Neuronal stem cell (in vitro differentiated cells): ENCODE measurements around the gene KATNAL1.

ENCODE experiments used
- DNase-seq: peaks from one replicate; pipeline ENCODE4 v3.0.0-alpha.2; 2013; ENCODE audit warnings: low spot score
- H2AFZ ChIP-seq: one replicate; pipeline ENCODE4 v1.6.1; 2013; ENCODE audit warnings: mild to moderate bottlenecking, low read length, inconsistent platforms
- H2AK5ac ChIP-seq: 2 replicates; pipeline ENCODE4 v1.6.1; 2013; ENCODE audit warnings: low read depth, mild to moderate bottlenecking, inconsistent platforms, low read length, moderate library complexity, mixed read lengths
- H2BK120ac ChIP-seq: 2 replicates; pipeline ENCODE4 v1.6.1; 2013; ENCODE audit warnings: low read depth, mild to moderate bottlenecking, inconsistent platforms, low read length, moderate library complexity, mixed read lengths
- H2BK12ac ChIP-seq: one replicate; pipeline ENCODE4 v1.6.1; 2013; ENCODE audit warnings: low read length, inconsistent platforms
- H2BK15ac ChIP-seq: 2 replicates; pipeline ENCODE4 v1.6.1; 2013; ENCODE audit warnings: mild to moderate bottlenecking, low read length, inconsistent platforms, mixed read lengths
- H2BK5ac ChIP-seq: one replicate; pipeline ENCODE4 v1.6.1; 2013; ENCODE audit warnings: inconsistent platforms, mild to moderate bottlenecking, low read length, moderate library complexity
- H3K14ac ChIP-seq: one replicate; pipeline ENCODE4 v1.6.1; 2013; ENCODE audit warnings: low read length, inconsistent platforms
- H3K18ac ChIP-seq: 2 replicates; pipeline ENCODE4 v1.6.1; 2013; ENCODE audit warnings: low read length, inconsistent platforms
- H3K23ac ChIP-seq: 2 replicates; pipeline ENCODE4 v1.6.1; 2013; ENCODE audit warnings: low read depth, mild to moderate bottlenecking, mixed read lengths, low read length, inconsistent platforms; ENCODE audit not compliant: poor library complexity
- H3K27ac ChIP-seq: replicated peaks from 3 replicates; pipeline ENCODE4 v1.5.1; 2013; ENCODE audit warnings: low read length, inconsistent platforms
- H3K27me3 ChIP-seq, 3 experiments: 2 replicates each; pipeline ENCODE4 v1.6.1; 2013; ENCODE audit warnings: low read length in 3 of 3, mild to moderate bottlenecking in 2 of 3, inconsistent platforms in 1 of 3, low read depth in 1 of 3, mixed read lengths in 1 of 3, moderate library complexity in 1 of 3; ENCODE audit not compliant: control insufficient read depth in 3 of 3, insufficient read depth in 3 of 3
- H3K36me3 ChIP-seq, 2 donors: replicated peaks in 1 of 2; 2 replicates each; pipeline ENCODE4 v1.6.1; 2013; ENCODE audit warnings: low read length in 2 of 2; ENCODE audit not compliant: control insufficient read depth in 2 of 2, insufficient read depth in 2 of 2
- H3K4ac ChIP-seq: 2 replicates; pipeline ENCODE4 v1.6.1; 2013; ENCODE audit warnings: inconsistent platforms, mild to moderate bottlenecking, low read length, moderate library complexity
- H3K4me1 ChIP-seq, 2 donors: 1 replicate in 1 of 2; 2 replicates in 1 of 2; pipeline ENCODE4 v1.6.1; 2013; ENCODE audit warnings: low read length in 2 of 2, low read depth in 1 of 2; ENCODE audit not compliant: control insufficient read depth in 2 of 2, insufficient read depth in 1 of 2
- H3K4me2 ChIP-seq: one replicate; pipeline ENCODE4 v1.6.1; 2013; ENCODE audit warnings: mild to moderate bottlenecking, low read length, inconsistent platforms; ENCODE audit not compliant: insufficient read depth, poor library complexity, severe bottlenecking
- H3K4me3 ChIP-seq, 2 donors: 2 replicates each; pipeline ENCODE4 v1.5.1; 2013; ENCODE audit warnings: low read length in 2 of 2, mild to moderate bottlenecking in 2 of 2, inconsistent platforms in 1 of 2, moderate library complexity in 1 of 2
- H3K79me1 ChIP-seq: one replicate; pipeline ENCODE4 v1.6.1; 2013; ENCODE audit warnings: low read depth, mild to moderate bottlenecking, inconsistent platforms, low read length, moderate library complexity
- H3K9ac ChIP-seq: one replicate; pipeline ENCODE4 v1.6.1; 2013; ENCODE audit warnings: mild to moderate bottlenecking, low read depth, low read length, inconsistent platforms; ENCODE audit not compliant: poor library complexity
- H3K9me3 ChIP-seq, 2 donors: replicated peaks in 1 of 2; 2 replicates each; pipeline versions ENCODE3 to v1.6.1; 2013; ENCODE audit warnings: low read length in 2 of 2, mild to moderate bottlenecking in 2 of 2, inconsistent platforms in 1 of 2, low read depth in 1 of 2, mixed read lengths in 1 of 2, moderate library complexity in 1 of 2; ENCODE audit not compliant: control insufficient read depth in 2 of 2, insufficient read depth in 1 of 2
- H4K8ac ChIP-seq: one replicate; pipeline ENCODE4 v1.6.1; 2013; ENCODE audit warnings: low read depth, mild to moderate bottlenecking, inconsistent platforms, low read length, moderate library complexity
- H4K91ac ChIP-seq: one replicate; pipeline ENCODE4 v1.6.1; 2013; ENCODE audit warnings: low read length, low read depth, mild to moderate bottlenecking, inconsistent platforms; ENCODE audit not compliant: poor library complexity
- WGBS, 2 donors: extraction: QIAGEN DNeasy Blood & Tissue Kit; methylation state at CpG; one replicate each; pipeline ENCODE4 v1.1.7; 2013; ENCODE audit warnings: missing lambda C conversion rate in 2 of 2, mixed read lengths in 1 of 2; ENCODE audit not compliant: insufficient read length in 2 of 2, insufficient replicate concordance in 1 of 2; ENCODE audit errors: extremely low coverage in 2 of 2; 5-methylcytosine and 5-hydroxymethylcytosine counted together

KATNAL1 gene

GRCh38 chr13:30322428-30322827 lies 15.1 kb upstream of the KATNAL1 start:
- Histone ChIP-seq H2BK12ac (no peak overlapping the region), H2BK5ac (no peak overlapping the region), H3K27me3 (no peaks in the 10 kb centered on the region), H3K36me3 (no peaks in the 10 kb centered on the region), H2AK5ac (no peak overlapping the region), H3K9ac (no peak overlapping the region), H3K14ac (no peak overlapping the region), H3K23ac (no peak overlapping the region), H3K4me2 (no peak overlapping the region), H4K91ac (no peak overlapping the region), H3K18ac (no peak overlapping the region), H2AFZ (no peak overlapping the region), H4K8ac (no peak overlapping the region), H3K4me1 (peaks cover 0 to 6% of the 10 kb centered on the region in 2 donors), H3K27ac (no peak overlapping the region), H3K4me3 (no peak overlapping the region), H3K4ac (no peak overlapping the region), H2BK15ac (no peak overlapping the region), H3K79me1 (no peaks in the 10 kb centered on the region), H2BK120ac (no peak overlapping the region), H3K9me3 (peaks cover 0 to 5% of the 10 kb centered on the region in 2 donors)
- WGBS, 2 donors, result no CpG with 5 or more reads among the region's 7 CpGs
- DNase-seq, result no peak

DNA sequence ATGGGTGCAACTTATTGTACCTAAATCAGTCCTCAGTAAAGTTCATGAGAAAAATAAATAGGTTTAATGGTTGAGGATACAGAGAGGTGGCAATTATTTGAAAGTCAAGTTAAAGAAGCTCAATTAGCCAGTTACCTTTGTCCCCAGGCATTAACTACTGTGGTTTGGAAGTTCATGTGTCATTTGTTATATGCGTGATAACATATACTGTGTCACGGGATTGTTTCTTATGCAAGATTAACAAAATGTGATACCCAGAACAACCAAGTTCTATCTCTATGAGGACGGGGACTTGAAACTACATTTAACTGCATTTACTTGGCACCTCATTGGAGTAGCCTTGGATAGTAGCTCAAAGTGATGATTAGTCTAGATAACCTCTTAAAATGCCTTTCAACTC lies 13.9 kb upstream of the KATNAL1 start:
- Histone ChIP-seq H3K14ac (no peak overlapping the region), H4K8ac (no peak overlapping the region), H3K4me3 (no peak overlapping the region), H2AFZ (no peak overlapping the region), H3K4me2 (no peak overlapping the region), H3K27ac (no peak overlapping the region), H3K18ac (no peak overlapping the region), H3K36me3 (no peaks in the 10 kb centered on the region), H2BK5ac (no peak overlapping the region), H4K91ac (no peak overlapping the region), H3K27me3 (no peaks in the 10 kb centered on the region), H3K4me1 (peaks cover 0 to 6% of the 10 kb centered on the region in 2 donors), H3K23ac (no peak overlapping the region), H2AK5ac (no peak overlapping the region), H2BK12ac (no peak overlapping the region), H2BK15ac (no peak overlapping the region), H3K9me3 (peaks cover 0 to 5% of the 10 kb centered on the region in 2 donors), H3K9ac (no peak overlapping the region), H2BK120ac (no peak overlapping the region), H3K4ac (no peak overlapping the region), H3K79me1 (no peaks in the 10 kb centered on the region)
- no CpG with 5 or more reads among the region's 3 CpGs for WGBS, 2 donors
- no peak for DNase-seq

- no peak for DNase-seq
- no peak overlapping the region for H3K9ac ChIP-seq
- H4K91ac ChIP-seq, result no peak overlapping the region
- H2AFZ ChIP-seq, result no peak overlapping the region
- H4K8ac ChIP-seq, result no peak overlapping the region
- H3K4me1 ChIP-seq, result peaks cover 0 to 6% of the 10 kb centered on the region in 2 donors
- no peak overlapping the region for H3K4ac ChIP-seq
- no CpG with 5 or more reads among the region's 5 CpGs for WGBS, 2 donors
- H2BK5ac ChIP-seq, result no peak overlapping the region
- no peak overlapping the region for H2BK12ac ChIP-seq
- H3K36me3 ChIP-seq, result no peaks in the 10 kb centered on the region
- H3K27me3 ChIP-seq, result no peaks in the 10 kb centered on the region
- H3K27ac ChIP-seq, result no peak overlapping the region
- H3K18ac ChIP-seq, result no peak overlapping the region
- H2BK15ac ChIP-seq, result no peak overlapping the region
- no peak overlapping the region for H2BK120ac ChIP-seq
- no peaks in the 10 kb centered on the region for H3K79me1 ChIP-seq
- H2AK5ac ChIP-seq, result no peak overlapping the region
- no peak overlapping the region for H3K14ac ChIP-seq
- no peaks in the 10 kb centered on the region for H3K9me3 ChIP-seq
- no peak overlapping the region for H3K4me2 ChIP-seq
- H3K23ac ChIP-seq, result no peak overlapping the region
- no peak overlapping the region for H3K4me3 ChIP-seq
Observed at GRCh38 chr13:30319655-30320054, 12.3 kb upstream of the KATNAL1 start.

DNA sequence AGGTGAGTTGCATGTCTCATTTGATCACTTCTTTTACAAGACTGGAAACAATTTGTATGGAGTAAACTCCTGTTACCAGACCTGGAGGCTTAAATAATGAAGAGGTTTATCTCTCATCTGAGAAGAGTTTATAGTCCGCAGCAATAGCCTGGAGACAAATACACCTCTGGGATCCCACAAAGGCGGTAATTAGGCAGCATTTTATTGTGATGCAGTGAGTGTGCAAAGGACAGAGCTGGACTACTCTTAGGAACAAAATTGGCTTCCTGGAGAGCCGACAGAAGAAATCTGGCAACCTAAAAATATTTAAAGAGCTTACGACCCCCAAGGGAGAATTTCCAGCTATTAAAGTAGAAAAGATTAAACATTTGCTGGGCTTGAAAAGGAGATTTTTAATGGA lies 11.8 kb upstream of the KATNAL1 start:
- Histone ChIP-seq H3K36me3 (no peaks in the 10 kb centered on the region), H3K9me3 (no peaks in the 10 kb centered on the region), H3K4ac (no peak overlapping the region), H3K27me3 (no peaks in the 10 kb centered on the region), H2BK15ac (no peak overlapping the region), H3K23ac (no peak overlapping the region), H3K79me1 (no peaks in the 10 kb centered on the region), H2BK120ac (no peak overlapping the region), H2BK12ac (no peak overlapping the region), H2BK5ac (no peak overlapping the region), H3K4me3 (no peak overlapping the region), H4K8ac (no peak overlapping the region), H3K18ac (no peak overlapping the region), H3K14ac (no peak overlapping the region), H3K9ac (no peak overlapping the region), H3K4me1 (peaks cover 0 to 6% of the 10 kb centered on the region in 2 donors), H4K91ac (no peak overlapping the region), H2AK5ac (no peak overlapping the region), H3K27ac (no peak overlapping the region), H3K4me2 (no peak overlapping the region), H2AFZ (no peak overlapping the region)
- DNase-seq, result no peak
- no CpG with 5 or more reads among the region's 4 CpGs for WGBS, 2 donors
